ENCODE measurements around the gene ANKMY1. TPM values are rescaled to one million over a fixed set of nuclear protein-coding genes. Genes with fewer than 3 reads are reported as not detected.

ANKMY1 gene
- total RNA-seq, 4 donors from 2014 or later = 7.0 to 12.0 (median 8.9) TPM

DNA sequence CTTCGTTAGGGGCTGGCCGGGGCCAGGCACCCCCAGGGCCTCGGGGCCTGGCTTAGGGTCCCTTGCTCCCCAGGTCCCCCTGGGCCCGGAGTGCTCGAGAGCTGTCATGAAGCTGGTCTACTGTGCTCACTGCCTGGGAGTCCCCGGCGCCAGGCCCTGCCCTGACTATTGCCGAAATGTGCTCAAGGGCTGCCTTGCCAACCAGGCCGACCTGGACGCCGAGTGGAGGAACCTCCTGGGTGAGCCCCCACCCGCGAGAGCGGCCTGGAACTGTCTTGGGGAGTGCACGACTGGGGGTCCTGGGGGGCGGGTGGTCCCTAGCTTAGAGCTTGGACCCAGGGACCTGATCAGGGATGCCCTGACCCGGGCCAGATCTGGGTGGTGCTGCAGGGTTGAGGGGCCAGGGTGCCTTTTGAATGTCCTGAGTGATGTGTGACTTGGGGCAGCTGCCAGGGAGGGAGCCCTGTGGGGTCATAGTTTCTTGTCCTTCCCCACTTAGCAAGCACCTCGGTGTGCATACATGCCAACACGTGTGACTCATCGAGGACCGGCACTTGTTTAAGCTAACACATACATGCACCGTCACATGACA, 94.4 kb downstream of the ANKMY1 start:
- Histone ChIP-seq H3K4me3 (no peak overlapping the region), H3K4me1 (no peaks in the 10 kb centered on the region), H3K27ac (no peak overlapping the region), H3K9me3 (no peaks in the 10 kb centered on the region), H3K36me3 (peaks cover 0 to 79% of the 10 kb centered on the region in 2 donors), H3K27me3 (no peaks in the 10 kb centered on the region)
- TF ChIP-seq POLR2A (IDR thresholded peaks at IDR 0.05) (no peak), POLR2AphosphoS5 (IDR thresholded peaks at IDR 0.05) (no peak), EP300 (IDR thresholded peaks at IDR 0.05) (no peak)
- TF ChIP-seq, protein P1, sequence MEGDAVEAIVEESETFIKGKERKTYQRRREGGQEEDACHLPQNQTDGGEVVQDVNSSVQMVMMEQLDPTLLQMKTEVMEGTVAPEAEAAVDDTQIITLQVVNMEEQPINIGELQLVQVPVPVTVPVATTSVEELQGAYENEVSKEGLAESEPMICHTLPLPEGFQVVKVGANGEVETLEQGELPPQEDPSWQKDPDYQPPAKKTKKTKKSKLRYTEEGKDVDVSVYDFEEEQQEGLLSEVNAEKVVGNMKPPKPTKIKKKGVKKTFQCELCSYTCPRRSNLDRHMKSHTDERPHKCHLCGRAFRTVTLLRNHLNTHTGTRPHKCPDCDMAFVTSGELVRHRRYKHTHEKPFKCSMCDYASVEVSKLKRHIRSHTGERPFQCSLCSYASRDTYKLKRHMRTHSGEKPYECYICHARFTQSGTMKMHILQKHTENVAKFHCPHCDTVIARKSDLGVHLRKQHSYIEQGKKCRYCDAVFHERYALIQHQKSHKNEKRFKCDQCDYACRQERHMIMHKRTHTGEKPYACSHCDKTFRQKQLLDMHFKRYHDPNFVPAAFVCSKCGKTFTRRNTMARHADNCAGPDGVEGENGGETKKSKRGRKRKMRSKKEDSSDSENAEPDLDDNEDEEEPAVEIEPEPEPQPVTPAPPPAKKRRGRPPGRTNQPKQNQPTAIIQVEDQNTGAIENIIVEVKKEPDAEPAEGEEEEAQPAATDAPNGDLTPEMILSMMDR (IDR thresholded peaks at IDR 0.05) = no peak
- ATAC-seq = no peak
- WGBS, 2 donors (ENCODE audit: low coverage in 1 of 2) = 100% methylated on average over 1 of the region's 22 CpGs; no CpG with 5 or more reads in 1 of the 2 donors

DNA sequence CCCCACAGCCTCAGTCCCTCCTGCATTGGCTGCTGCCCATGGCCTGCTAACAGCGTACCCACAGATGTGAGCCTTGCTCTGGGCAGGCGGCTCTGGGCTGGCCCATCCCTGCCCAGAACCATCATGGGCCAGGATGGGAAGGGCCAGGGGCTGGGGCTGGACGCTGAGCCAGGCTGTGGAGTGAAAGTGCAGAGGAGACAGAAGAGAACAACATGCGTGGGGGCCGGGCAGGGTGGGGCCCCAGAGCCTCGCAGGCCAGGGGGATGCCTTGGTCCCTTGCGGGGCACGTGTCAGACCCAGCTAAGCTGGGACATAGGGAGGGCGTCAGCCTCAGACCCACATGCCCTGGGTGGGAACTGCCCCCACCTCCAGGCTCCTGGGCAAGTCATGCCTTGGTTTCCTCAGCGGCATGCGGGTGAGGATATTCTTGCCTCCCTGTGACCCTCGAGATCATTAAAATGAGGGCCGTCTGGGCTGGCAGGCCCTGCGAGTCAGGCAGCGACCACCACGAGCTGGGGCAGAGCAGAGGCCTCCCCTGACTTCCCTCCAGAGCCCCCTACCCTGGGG, 95.0 kb downstream of the ANKMY1 start:
- H3K36me3 ChIP-seq = peaks cover 0 to 79% of the 10 kb centered on the region in 2 donors
- ATAC-seq = no peak

DNA sequence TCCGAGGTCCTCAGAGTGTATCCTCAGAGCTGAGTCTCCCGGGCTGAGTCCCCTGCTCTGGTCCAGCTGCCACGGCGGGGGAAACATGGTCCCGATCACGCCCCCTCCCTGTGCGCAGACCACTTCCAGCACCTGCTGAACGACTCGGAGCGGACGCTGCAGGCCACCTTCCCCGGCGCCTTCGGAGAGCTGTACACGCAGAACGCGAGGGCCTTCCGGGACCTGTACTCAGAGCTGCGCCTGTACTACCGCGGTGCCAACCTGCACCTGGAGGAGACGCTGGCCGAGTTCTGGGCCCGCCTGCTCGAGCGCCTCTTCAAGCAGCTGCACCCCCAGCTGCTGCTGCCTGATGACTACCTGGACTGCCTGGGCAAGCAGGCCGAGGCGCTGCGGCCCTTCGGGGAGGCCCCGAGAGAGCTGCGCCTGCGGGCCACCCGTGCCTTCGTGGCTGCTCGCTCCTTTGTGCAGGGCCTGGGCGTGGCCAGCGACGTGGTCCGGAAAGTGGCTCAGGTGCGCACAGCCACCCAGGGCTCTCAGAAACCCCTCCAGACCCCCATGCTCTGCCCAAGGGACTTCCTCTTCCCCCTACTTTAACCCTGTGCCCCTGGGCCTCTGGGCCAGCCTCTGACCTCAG, 95.6 kb downstream of the ANKMY1 start:
- Histone ChIP-seq H3K4me3 (no peak overlapping the region), H3K27me3 (no peaks in the 10 kb centered on the region), H3K27ac (no peak overlapping the region), H3K36me3 (peaks cover 0 to 79% of the 10 kb centered on the region in 2 donors), H3K4me1 (no peaks in the 10 kb centered on the region), H3K9me3 (no peaks in the 10 kb centered on the region)
- 100% methylated on average over 2 of the region's 41 CpGs; no CpG with 5 or more reads in 1 of the 2 donors for WGBS, 2 donors (ENCODE audit: low coverage in 1 of 2)
- TF ChIP-seq POLR2A (IDR thresholded peaks at IDR 0.05) (no peak), EP300 (IDR thresholded peaks at IDR 0.05) (no peak), POLR2AphosphoS5 (IDR thresholded peaks at IDR 0.05) (no peak)
- TF ChIP-seq, protein P1 (IDR thresholded peaks at IDR 0.05) = no peak
- ATAC-seq = no peak

More for the DNA sequence above, 95.0 kb downstream of the ANKMY1 start:
- H3K27ac ChIP-seq = no peak overlapping the region
- H3K4me1 ChIP-seq = no peaks in the 10 kb centered on the region
- WGBS, 2 donors (ENCODE audit: low coverage in 1 of 2) = no CpG with 5 or more reads among the region's 16 CpGs
- no peaks in the 10 kb centered on the region for H3K27me3 ChIP-seq
- TF ChIP-seq, protein P1 (IDR thresholded peaks at IDR 0.05) = no peak
- TF ChIP-seq EP300 (IDR thresholded peaks at IDR 0.05) = no peak
- H3K9me3 ChIP-seq = no peaks in the 10 kb centered on the region
- no peak overlapping the region for H3K4me3 ChIP-seq

DNA sequence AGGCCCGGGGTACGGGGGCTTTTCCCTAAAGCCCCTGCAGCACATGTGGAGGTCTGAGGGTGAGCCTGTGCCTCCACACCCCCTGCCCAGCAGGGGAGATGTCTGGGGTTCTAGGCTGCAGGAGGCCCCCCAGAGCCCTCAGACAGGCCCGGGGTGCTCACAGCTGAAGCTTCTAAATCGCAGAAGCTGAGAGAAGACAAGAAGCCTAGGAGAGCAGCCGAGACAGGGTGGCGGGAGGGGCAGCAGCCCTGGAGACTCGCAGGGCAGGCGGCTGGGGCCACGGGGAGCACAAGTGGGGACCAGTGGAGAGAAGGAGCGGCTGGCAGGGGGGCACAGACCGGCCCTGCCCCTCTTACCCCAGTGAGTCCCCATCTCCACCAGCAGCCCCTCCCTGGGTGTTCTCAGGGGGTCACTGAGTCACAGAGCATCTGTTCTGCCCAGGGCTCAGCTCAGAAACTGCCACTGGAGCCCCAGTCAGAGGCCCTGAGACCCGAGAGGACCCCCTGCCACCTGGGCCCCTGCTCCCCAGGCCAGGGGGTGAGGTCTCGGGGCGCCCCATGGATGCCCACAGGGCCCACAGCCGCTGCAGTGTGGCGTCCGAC, 96.2 kb downstream of the ANKMY1 start:
- Histone ChIP-seq H3K4me1 (peaks cover 0 to 2% (median 0%) of the 10 kb centered on the region in 3 donors), H3K9me3 (no peaks in the 10 kb centered on the region), H3K27ac (no peak overlapping the region), H3K4me3 (no peak overlapping the region), H3K27me3 (no peaks in the 10 kb centered on the region), H3K36me3 (peaks cover 0 to 76% of the 10 kb centered on the region in 2 donors)
- 100% methylated on average over 1 of the region's 17 CpGs; no CpG with 5 or more reads in 1 of the 2 donors for WGBS, 2 donors (ENCODE audit: low coverage in 1 of 2)
- no peak for ATAC-seq
- TF ChIP-seq EP300 (IDR thresholded peaks at IDR 0.05) (no peak), POLR2AphosphoS5 (IDR thresholded peaks at IDR 0.05) (no peak), POLR2A (IDR thresholded peaks at IDR 0.05) (no peak)
- TF ChIP-seq, protein P1 (IDR thresholded peaks at IDR 0.05) = no peak
